OCI-LY7 (cell line): ENCODE results near the gene UTS2B.

ENCODE experiments used
- EZH2phosphoT487 ChIP-seq: fragments of 200-600 bp; sonication (generic); IDR thresholded peaks from 2 replicates; pipeline ENCODE4 v1.6.1; 2018; ENCODE audit warnings: low read depth, borderline replicate concordance, mild to moderate bottlenecking, mixed run types, antibody characterized with exemption, low read length, moderate library complexity, mixed read lengths
- TF ChIP-seq, protein P1 (sequence below): fragments of 200-600 bp; sonication (generic); conservative IDR thresholded peaks from 2 replicates; pipeline ENCODE4 v1.5.1; 2014; ENCODE audit warnings: mild to moderate bottlenecking, antibody characterized with exemption, low read length, moderate library complexity, mixed read lengths

DNA sequence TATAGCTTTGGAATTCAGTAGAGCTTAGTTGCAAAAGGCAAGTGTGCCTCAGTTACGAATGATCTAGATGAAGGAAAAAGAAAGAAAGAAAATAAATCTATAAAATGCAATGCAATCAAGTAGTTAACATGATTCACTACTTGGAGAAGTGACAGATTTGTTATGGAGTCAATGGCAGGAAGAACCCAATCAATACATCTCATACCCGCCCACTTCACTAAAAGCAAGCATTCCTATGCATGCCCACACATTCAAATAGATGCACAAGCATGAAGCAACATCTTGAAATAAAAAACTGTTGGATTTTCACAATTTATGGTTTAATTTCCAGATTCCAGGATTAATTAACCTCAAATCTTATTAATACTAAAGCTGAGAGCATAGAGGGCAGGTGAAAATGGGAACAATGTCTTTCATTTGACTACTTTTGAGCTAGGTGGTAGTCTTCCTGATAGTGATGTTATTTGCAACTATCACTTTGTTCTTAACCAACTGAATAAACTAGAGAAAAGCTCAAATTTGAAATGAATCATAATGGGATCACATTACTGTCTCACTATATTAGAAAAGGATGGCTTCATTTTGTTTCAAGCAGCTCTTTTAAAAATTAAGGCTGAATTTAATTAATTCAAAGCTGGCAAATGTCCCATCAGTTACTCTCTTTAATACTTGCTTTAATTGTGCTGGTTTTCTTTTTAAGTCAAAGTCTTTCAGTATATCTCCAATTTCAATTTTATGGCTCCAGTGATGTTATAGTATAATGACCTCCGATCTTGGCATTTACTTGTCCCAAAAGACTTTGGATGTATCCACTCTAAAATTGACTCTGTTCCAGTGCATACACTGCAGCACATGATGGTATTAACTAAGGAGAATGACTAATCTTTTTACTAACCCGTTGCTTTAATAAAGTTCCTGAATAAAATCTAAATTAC lies 47.8 kb downstream of the UTS2B start:
- TF ChIP-seq, protein P1, sequence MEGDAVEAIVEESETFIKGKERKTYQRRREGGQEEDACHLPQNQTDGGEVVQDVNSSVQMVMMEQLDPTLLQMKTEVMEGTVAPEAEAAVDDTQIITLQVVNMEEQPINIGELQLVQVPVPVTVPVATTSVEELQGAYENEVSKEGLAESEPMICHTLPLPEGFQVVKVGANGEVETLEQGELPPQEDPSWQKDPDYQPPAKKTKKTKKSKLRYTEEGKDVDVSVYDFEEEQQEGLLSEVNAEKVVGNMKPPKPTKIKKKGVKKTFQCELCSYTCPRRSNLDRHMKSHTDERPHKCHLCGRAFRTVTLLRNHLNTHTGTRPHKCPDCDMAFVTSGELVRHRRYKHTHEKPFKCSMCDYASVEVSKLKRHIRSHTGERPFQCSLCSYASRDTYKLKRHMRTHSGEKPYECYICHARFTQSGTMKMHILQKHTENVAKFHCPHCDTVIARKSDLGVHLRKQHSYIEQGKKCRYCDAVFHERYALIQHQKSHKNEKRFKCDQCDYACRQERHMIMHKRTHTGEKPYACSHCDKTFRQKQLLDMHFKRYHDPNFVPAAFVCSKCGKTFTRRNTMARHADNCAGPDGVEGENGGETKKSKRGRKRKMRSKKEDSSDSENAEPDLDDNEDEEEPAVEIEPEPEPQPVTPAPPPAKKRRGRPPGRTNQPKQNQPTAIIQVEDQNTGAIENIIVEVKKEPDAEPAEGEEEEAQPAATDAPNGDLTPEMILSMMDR: no peak
- no peak for TF ChIP-seq EZH2phosphoT487
